ENCODE measurements around the gene ROBO4. TPM values are rescaled to one million over a fixed set of nuclear protein-coding genes. Genes with fewer than 3 reads are reported as not detected.

Gene ROBO4
- total RNA-seq, 6 donors from 2014 or later = 17.3 to 111 (median 50.2) TPM

- Histone ChIP-seq H3K27me3 (no peaks in the 10 kb centered on the region), H3K27ac (no peak overlapping the region), H3K4me1 (peaks cover 29 to 41% (median 40%) of the 10 kb centered on the region in 4 donors), H3K4me3 (no peak overlapping the region), H3K36me3 (no peaks in the 10 kb centered on the region), H3K9me3 (no peaks in the 10 kb centered on the region)
- 91 to 92% methylated on average over 6 to 11 of the region's 11 CpGs for WGBS, 2 donors
- TF ChIP-seq POLR2A (IDR thresholded peaks at IDR 0.05) = no peak
- TF ChIP-seq EP300 (IDR thresholded peaks at IDR 0.05) = no peak
- no peak for TF ChIP-seq CTCF (IDR thresholded peaks at IDR 0.05)
- TF ChIP-seq POLR2AphosphoS5 (IDR thresholded peaks at IDR 0.05) = no peak
- ATAC-seq (ENCODE audit: low FRiP score in 2 of 2) = no peak
- no peak for DNase-seq
Observed at GRCh38 chr11:124878759-124879492, 18.7 kb downstream of the ROBO4 start.

DNA sequence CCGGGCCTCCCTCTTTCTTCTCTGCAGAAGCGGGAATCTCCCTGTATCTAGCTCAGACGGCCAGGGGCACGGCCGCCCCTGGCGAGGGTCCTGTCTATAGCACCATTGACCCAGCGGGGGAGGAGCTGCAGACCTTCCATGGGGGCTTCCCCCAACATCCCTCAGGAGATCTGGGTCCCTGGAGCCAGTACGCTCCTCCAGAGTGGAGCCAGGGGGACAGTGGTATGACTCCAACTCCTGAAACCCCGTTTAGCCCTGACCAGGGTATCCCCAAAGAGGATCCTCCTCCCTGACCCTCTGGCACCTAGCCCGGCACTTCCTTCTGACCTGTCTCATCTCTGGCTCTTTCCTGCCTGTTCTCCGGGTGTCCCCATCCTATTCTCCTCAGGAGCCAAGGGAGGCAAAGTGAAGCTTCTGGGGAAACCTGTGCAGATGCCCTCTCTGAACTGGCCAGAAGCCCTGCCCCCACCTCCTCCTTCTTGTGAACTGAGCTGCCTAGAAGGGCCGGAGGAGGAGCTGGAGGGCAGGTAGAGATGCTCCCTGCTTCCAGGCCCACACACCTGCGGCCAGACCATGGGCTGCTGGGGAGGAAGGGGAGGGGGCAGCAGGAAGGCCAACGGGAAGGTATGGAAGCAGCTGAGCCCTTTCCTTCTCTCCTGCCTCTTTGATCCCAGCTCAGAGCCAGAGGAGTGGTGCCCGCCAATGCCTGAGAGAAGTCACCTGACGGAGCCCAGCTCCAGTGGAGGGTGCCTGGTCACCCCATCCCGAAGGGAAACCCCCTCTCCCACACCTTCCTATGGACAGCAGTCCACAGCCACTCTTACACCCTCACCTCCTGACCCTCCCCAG lies 19.5 kb downstream of the ROBO4 start:
- ATAC-seq (ENCODE audit: low FRiP score in 2 of 2) (no peak), DNase-seq (no peak)
- no peaks in the 10 kb centered on the region for H3K36me3 ChIP-seq
- no peaks in the 10 kb centered on the region for H3K9me3 ChIP-seq
- H3K27ac ChIP-seq = peak overlapping the region in 3 of 4 donors; percentile 89 to 96 (median 89)
- peaks cover 0 to 1% (median 0%) of the 10 kb centered on the region in 4 donors for H3K27me3 ChIP-seq
- peaks cover 25 to 40% (median 39%) of the 10 kb centered on the region in 4 donors for H3K4me1 ChIP-seq
- TF ChIP-seq POLR2AphosphoS5 (IDR thresholded peaks at IDR 0.05) (no peak), CTCF (IDR thresholded peaks at IDR 0.05) (no peak), POLR2A (IDR thresholded peaks at IDR 0.05) (no peak), EP300 (IDR thresholded peaks at IDR 0.05) (no peak)
- peak overlapping the region in 1 of 4 donors; percentile 65 for H3K4me3 ChIP-seq
- 58 to 64% methylated on average over 15 to 17 of the region's 17 CpGs for WGBS, 2 donors

DNA sequence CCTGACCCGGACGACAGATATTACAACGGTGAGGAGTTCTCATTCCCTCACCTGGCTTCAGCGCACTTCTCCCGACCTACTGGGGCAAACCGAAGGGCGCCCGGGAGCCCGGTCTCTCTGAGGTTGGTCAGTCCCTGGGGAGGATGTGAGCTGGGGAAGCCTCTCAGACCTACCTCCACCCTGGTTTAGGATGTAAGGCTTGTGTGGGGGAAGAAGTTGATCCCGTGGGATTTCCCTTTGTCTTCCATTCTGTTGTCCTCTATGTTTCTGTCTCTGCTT lies 20.1 kb downstream of the ROBO4 start:
- Histone ChIP-seq H3K27ac (peak overlapping the region in 3 of 4 donors; percentile 89 to 96 (median 89)), H3K4me3 (peak overlapping the region in 3 of 4 donors; percentile 50 to 66 (median 65)), H3K9me3 (no peaks in the 10 kb centered on the region)

DNA sequence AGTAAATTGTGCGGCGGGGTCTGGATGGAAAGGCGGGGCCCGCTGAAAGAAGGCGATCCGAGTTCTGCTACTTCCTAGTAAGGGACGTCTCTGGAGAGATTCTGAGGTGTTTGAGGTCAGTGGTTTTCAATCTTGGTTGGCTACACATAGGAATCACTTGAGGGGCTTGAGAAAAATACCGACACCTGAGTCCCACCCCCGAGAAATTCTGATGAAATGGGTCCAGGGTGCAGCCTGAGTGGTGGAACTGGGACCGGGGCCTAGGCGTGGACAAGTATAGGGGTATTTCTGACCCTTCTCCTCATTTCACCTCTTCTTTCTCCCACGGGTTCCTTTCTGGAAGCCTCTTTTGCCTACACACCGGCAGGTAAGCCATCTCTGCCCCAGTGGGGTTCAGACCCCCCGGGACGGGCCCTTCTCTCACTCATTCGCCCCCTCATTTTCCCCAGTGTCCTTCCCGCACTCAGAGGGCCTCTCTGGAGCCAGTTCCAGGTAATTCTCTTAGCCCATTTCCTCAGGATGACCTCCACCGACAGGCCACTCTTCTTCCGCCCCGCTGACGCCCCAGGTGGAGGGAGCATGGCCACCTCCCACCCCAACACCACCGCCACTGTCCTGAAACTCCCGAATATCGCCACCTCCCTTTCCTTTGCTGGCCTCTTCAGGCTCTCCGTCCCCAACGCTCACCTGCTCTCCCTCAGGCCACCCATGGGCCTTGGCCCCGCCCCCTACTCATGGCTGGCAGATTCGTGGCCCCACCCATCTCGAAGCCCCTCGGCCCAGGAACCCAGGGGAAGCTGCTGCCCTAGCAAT lies 20.6 kb downstream of the ROBO4 start:
- WGBS, 2 donors = 19 to 20% methylated on average over 29 to 30 of the region's 30 CpGs
- peaks cover 16 to 29% (median 29%) of the 10 kb centered on the region in 4 donors for H3K4me1 ChIP-seq
- no peaks in the 10 kb centered on the region for H3K36me3 ChIP-seq
- peaks cover 0 to 4% (median 0%) of the 10 kb centered on the region in 4 donors for H3K27me3 ChIP-seq
- no peak for TF ChIP-seq POLR2A (IDR thresholded peaks at IDR 0.05)
- no peak for TF ChIP-seq CTCF (IDR thresholded peaks at IDR 0.05)
- TF ChIP-seq EP300 (IDR thresholded peaks at IDR 0.05) = no peak
- no peak for TF ChIP-seq POLR2AphosphoS5 (IDR thresholded peaks at IDR 0.05)
- peak overlapping the region; percentile 30 to 66 (median 58) for H3K4me3 ChIP-seq
- DNase-seq (no peak), ATAC-seq (ENCODE audit: low FRiP score in 2 of 2) (no peak)
- H3K27ac ChIP-seq = peak overlapping the region; percentile 86 to 96 (median 89)
- no peaks in the 10 kb centered on the region for H3K9me3 ChIP-seq

More for the DNA sequence above, 20.1 kb downstream of the ROBO4 start:
- no peak for DNase-seq
- no peak for ATAC-seq (ENCODE audit: low FRiP score in 2 of 2)
- H3K4me1 ChIP-seq = peaks cover 20 to 35% (median 33%) of the 10 kb centered on the region in 4 donors
- H3K27me3 ChIP-seq = peaks cover 0 to 4% (median 0%) of the 10 kb centered on the region in 4 donors
- no peaks in the 10 kb centered on the region for H3K36me3 ChIP-seq
- TF ChIP-seq POLR2A (IDR thresholded peaks at IDR 0.05) = no peak
- 28 to 32% methylated on average over 4 to 10 of the region's 10 CpGs for WGBS, 2 donors

Measured in upper lobe of left lung (tissue), 6 donors.